ENCODE results near the gene ARHGAP27. TPM values are rescaled to one million over a fixed set of nuclear protein-coding genes. Genes with fewer than 3 reads are reported as not detected.

Gene ARHGAP27
- total RNA-seq, 1 experiment from 2014 or later, result 39.2 TPM

- TF ChIP-seq CTCF (IDR thresholded peaks at IDR 0.05) (no peak), POLR2AphosphoS5 (IDR thresholded peaks at IDR 0.05; ENCODE audit: low read depth, low read length) (no peak)
Observed at GRCh38 chr17:45411348-45412105, 21.1 kb downstream of the ARHGAP27 start.

GRCh38 chr17:45410144-45411091 is 22.3 kb downstream of the ARHGAP27 start:
- ChIA-PET CTCF (no interaction called here), POLR2A (no interaction called here)
- ATAC-seq (no peak), DNase-seq (ENCODE audit: low read depth, low spot score) (no peak)
- intact Hi-C loops (cut with micrococcal nuclease; ENCODE audit: unreplicated experiment) (no loop called here), in situ Hi-C loops (cut with HindIII; ENCODE audit: low pct_unique_long_range_greater_than_20kb, low sequenced_read_pairs) (no loop called here)
- Histone ChIP-seq H3K27me3 (ENCODE audit: control insufficient read depth, insufficient read depth, low read length) (no peaks in the 10 kb centered on the region), H3K4me3 (ENCODE audit: low read depth in 2 of 2, low read length in 2 of 2) (no peak overlapping the region), H3K27ac (ENCODE audit: low read length) (no peak overlapping the region), H3K36me3 (ENCODE audit: control insufficient read depth, insufficient read depth, low read length) (no peaks in the 10 kb centered on the region), H3K4me1 (ENCODE audit: control insufficient read depth, insufficient read depth, low read length) (peaks cover 8% of the 10 kb centered on the region), H3K9me3 (ENCODE audit: control insufficient read depth, insufficient read depth, low read depth, low read length) (no peaks in the 10 kb centered on the region)
- no TSS peak for BruUV-seq (replicated peaks)
- TF ChIP-seq CTCF (IDR thresholded peaks at IDR 0.05), result no peak
- no peak for TF ChIP-seq POLR2AphosphoS5 (IDR thresholded peaks at IDR 0.05; ENCODE audit: low read depth, low read length)
- no peak for TF ChIP-seq SIN3A (IDR thresholded peaks at IDR 0.05; ENCODE audit: borderline replicate concordance, insufficient read depth, low read depth, low read length)
- no peak for TF ChIP-seq TCF7L2 (IDR thresholded peaks at IDR 0.05; ENCODE audit: low read depth, low read length)
- TF ChIP-seq REST (IDR thresholded peaks at IDR 0.05; ENCODE audit: insufficient read depth in 1 of 2, low read depth in 2 of 2, low read length in 1 of 2), result no peak

More at GRCh38 chr17:45411348-45412105, 21.1 kb downstream of the ARHGAP27 start:
- Histone ChIP-seq H3K27me3 (ENCODE audit: control insufficient read depth, insufficient read depth, low read length) (no peaks in the 10 kb centered on the region), H3K4me3 (ENCODE audit: low read depth in 2 of 2, low read length in 2 of 2) (no peak overlapping the region), H3K9me3 (ENCODE audit: control insufficient read depth, insufficient read depth, low read depth, low read length) (no peaks in the 10 kb centered on the region), H3K4me1 (ENCODE audit: control insufficient read depth, insufficient read depth, low read length) (peaks cover 8% of the 10 kb centered on the region), H3K27ac (ENCODE audit: low read length) (no peak overlapping the region), H3K36me3 (ENCODE audit: control insufficient read depth, insufficient read depth, low read length) (no peaks in the 10 kb centered on the region)
- ATAC-seq, result no peak
- ChIA-PET POLR2A (no interaction called here), CTCF (no interaction called here)
- no TSS peak for BruUV-seq (replicated peaks)
- in situ Hi-C loops (cut with HindIII; ENCODE audit: low pct_unique_long_range_greater_than_20kb, low sequenced_read_pairs) (no loop called here), intact Hi-C loops (cut with micrococcal nuclease; ENCODE audit: unreplicated experiment) (no loop called here)
- no peak for DNase-seq (ENCODE audit: low read depth, low spot score)
